Activated CD8-positive, alpha-beta memory T cell treated with anti-CD3 and anti-CD28 coated beads, Interleukin-2, amount 50 U/mL, for 24 hours (primary cell): ENCODE measurements around the gene SLC6A15.

Experiments used
- DNase-seq: peaks from one replicate; pipeline ENCODE4 v3.0.0-alpha.2; 2020; ENCODE audit errors: extremely low read depth

Gene SLC6A15

GRCh38 chr12:84874825-84875139 is 37.8 kb downstream of the SLC6A15 start:
- DNase-seq: no peak

GRCh38 chr12:84874125-84874824 is 38.3 kb downstream of the SLC6A15 start:
- no peak for DNase-seq

- no peak for DNase-seq
These were observed 50.4 kb downstream of the SLC6A15 start for GRCh38 chr12:84862186-84862585.

- no peak for DNase-seq
These were observed 51.9 kb downstream of the SLC6A15 start for GRCh38 chr12:84860718-84861117.

- DNase-seq: no peak
These were observed 53.8 kb downstream of the SLC6A15 start for GRCh38 chr12:84858796-84859195.

- no peak for DNase-seq
These were observed 54.9 kb downstream of the SLC6A15 start for GRCh38 chr12:84857525-84858208.

GRCh38 chr12:84856156-84856900 is 56.3 kb downstream of the SLC6A15 start:
- DNase-seq: no peak

- DNase-seq: no peak
These were observed 68.9 kb downstream of the SLC6A15 start for GRCh38 chr12:84843593-84844144.

- no peak for DNase-seq
These were observed 70.1 kb downstream of the SLC6A15 start for GRCh38 chr12:84842406-84843013.

GRCh38 chr12:84841591-84841990 is 71.0 kb downstream of the SLC6A15 start:
- DNase-seq: no peak

GRCh38 chr12:84840356-84840755 is 72.2 kb downstream of the SLC6A15 start:
- DNase-seq: no peak

GRCh38 chr12:84826925-84827324 is 85.7 kb downstream of the SLC6A15 start:
- no peak for DNase-seq

- DNase-seq: no peak
These were observed 87.5 kb downstream of the SLC6A15 start for GRCh38 chr12:84825149-84825548.

GRCh38 chr12:84822525-84822924 is 90.1 kb downstream of the SLC6A15 start:
- DNase-seq: no peak

- DNase-seq: no peak
These were observed 95.5 kb downstream of the SLC6A15 start for GRCh38 chr12:84816916-84817695.

- DNase-seq: no peak
These were observed 97.8 kb downstream of the SLC6A15 start for GRCh38 chr12:84814664-84815245.

- DNase-seq: no peak
These were observed 98.6 kb downstream of the SLC6A15 start for GRCh38 chr12:84813780-84814663.

- DNase-seq: no peak
These were observed 101.3 kb downstream of the SLC6A15 start for GRCh38 chr12:84811291-84811690.

GRCh38 chr12:84810611-84811010 is 102.0 kb downstream of the SLC6A15 start:
- no peak for DNase-seq
